GM10248 (cell line): ENCODE measurements around the gene SLC37A1.

Source experiments
- CTCF ChIA-PET: fragments of 300-600 bp; sonication (Branson Sonifier 250); formaldehyde crosslinking; extraction: SDS; loops from one replicate; lab custom pipeline; 2021; ENCODE audit warnings: antibody characterized with exemption; lab: Yijun Ruan, JAX
- POLR2A ChIA-PET: fragments of 350-650 bp; sonication (Branson Sonifier 250); formaldehyde crosslinking; extraction: SDS; loops from one replicate; lab custom pipeline; 2020; ENCODE audit warnings: antibody characterized with exemption; lab: Yijun Ruan, JAX
- DNase-seq: peaks from one replicate; pipeline ENCODE4 v3.0.0; 2012; ENCODE audit errors: extremely low spot score
- CTCF ChIP-seq: IDR thresholded peaks from 2 replicates; pipeline ENCODE4 v1.5.1; 2012; ENCODE audit warnings: mild to moderate bottlenecking, low read depth; ENCODE audit errors: extremely low read depth, missing control alignments, control extremely low read depth

The SLC37A1 gene

DNA sequence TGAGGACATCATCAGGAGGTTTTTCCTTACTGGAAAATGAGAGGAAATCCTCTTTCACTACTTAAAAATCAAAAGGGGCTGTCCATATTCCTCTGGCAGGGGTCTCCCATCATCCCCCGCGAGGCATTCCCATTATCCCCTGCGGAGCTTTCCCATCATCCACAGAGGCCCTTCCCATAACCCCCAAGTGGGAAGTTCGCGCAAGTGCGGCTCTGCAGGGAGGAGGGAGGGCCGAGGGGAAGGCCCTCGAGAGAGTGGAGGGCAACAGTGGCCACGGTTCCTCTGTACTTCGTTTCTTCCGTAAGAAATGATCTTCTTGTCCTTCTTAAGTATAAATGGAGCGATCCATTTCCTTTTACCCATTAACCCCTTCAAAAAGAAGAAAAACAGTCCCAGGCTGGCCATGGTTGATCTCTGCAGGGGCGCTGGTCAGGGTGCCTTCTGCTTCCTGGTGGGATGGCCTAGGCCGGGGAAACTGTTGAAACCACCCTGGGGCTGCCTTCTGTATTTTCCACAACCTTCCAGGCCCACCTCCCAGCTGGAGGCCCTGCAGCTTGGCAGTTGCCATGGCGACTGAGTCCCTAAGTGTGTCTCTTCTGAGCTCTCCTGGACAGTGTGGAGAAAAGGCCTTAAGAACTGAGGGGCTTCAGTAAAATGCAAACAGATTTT, 14.1 kb upstream of the SLC37A1 start:
- TF ChIP-seq CTCF = no peak
- ChIA-PET POLR2A (no interaction called here), CTCF (interaction anchor here (0.6 to 2.9 kb wide), 4 partner anchors 12 to 32 kb away, joined by 3 to 13 read pairs (median 3); no protein-coding TSS in a partner anchor)
- DNase-seq = no peak

- no peak for DNase-seq
- TF ChIP-seq CTCF = no peak
- CTCF ChIA-PET = interaction anchor here (0.6 to 1.4 kb wide), 3 partner anchors 11 to 36 kb away, joined by 3 to 4 read pairs (median 3); no protein-coding TSS in a partner anchor
- POLR2A ChIA-PET = no interaction called here
Observed at GRCh38 chr21:42500225-42500624, 13.4 kb upstream of the SLC37A1 start.

DNA sequence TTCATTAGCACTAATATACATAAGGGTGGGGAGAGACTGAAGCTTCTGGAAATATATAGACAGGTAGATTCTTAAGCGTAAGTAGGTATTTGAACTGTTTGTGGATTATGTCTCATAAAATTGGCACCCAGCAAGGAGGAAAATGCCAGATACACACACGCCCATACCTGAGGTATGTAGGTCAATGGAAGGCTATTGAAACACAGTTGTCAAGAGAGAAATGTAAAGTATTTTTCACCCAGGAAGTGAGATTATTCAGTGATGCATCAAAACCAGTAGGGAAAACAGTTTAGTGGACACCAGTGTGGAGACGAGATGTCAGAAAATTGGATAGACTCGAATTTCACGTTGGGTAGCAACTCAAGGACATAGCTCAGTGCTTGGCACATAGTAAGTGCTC, 12.9 kb upstream of the SLC37A1 start:
- ChIA-PET POLR2A (no interaction called here), CTCF (interaction anchor here (1.3 to 1.4 kb wide), 2 partner anchors 22 to 36 kb away, joined by 3 to 4 read pairs; no protein-coding TSS in a partner anchor)

GRCh38 chr21:42503711-42504110, 9.9 kb upstream of the SLC37A1 start:
- TF ChIP-seq CTCF = no peak
- CTCF ChIA-PET = interaction anchor here (1.1 kb wide), 1 partner anchor 9 kb away, joined by 3 read pairs; no protein-coding TSS in a partner anchor
- POLR2A ChIA-PET = no interaction called here
- no peak for DNase-seq

More for the DNA sequence above, 12.9 kb upstream of the SLC37A1 start:
- no peak for TF ChIP-seq CTCF
- no peak for DNase-seq

DNA sequence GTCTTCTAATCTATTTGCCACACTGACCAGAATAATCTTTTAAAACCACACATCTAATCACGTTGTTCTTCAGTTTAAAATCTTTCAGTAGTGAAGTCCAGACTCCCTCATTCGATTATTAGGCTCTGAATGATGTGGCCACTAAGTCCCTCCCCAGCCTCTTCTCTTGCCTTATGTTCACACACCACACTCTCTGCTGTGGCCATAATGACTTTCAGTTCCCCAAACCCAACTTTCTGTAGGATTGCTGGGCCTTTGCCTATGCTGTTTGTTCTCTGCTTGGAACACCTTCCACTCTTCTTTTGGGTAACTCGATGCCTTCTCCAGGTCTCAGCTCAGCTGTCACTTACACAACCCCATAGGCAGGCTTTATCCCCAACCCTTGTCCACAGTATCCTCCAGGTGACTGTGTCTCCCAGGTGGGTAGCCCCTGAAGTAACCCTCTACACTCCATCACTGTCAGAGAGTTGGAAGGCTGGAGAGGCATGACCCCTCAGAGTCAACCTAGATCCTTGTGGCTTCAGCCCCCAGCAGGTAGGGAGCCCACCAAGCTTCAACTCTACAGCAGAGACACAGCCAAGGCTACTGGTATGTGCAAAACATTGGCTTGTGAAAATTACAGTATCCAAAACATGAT, 8.4 kb upstream of the SLC37A1 start:
- TF ChIP-seq CTCF = no peak
- ChIA-PET CTCF (interaction anchor here (0.9 to 1.4 kb wide), 4 partner anchors 8 to 360 kb away, joined by 3 to 4 read pairs (median 3); no protein-coding TSS in a partner anchor), POLR2A (no interaction called here)
- peak; percentile 79 for DNase-seq

DNA sequence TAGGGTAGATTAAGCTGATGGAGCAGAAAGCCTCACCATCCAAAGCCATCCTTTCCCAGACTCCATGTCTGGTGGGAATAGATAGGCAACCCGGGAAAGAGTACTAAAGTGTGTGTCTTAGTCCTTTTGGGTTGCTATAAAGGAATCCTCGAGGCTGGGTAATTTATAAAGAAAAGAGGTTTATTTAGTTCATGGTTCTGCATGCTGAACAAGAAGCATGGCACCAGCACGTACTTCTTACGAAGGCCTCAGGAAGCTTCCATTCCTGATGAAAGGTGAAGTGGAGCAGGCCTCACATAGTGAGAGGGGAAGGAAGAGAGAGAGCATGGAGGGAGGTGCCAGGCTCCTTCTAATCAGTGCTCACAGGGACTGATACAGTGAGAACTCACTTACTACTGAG, 6.2 kb upstream of the SLC37A1 start:
- DNase-seq = no peak
- no peak for TF ChIP-seq CTCF
- POLR2A ChIA-PET = no interaction called here
- CTCF ChIA-PET = interaction anchor here (1.0 kb wide), 1 partner anchor 29 kb away, joined by 4 read pairs; no protein-coding TSS in a partner anchor
